ENCODE results near the gene B3GAT2. TPM values are rescaled to one million over a fixed set of nuclear protein-coding genes. Genes with fewer than 3 reads are reported as not detected.

Gene B3GAT2
- total RNA-seq, 1 experiment from 2014 or later, result 0.05 TPM

- H3K4me1 ChIP-seq (ENCODE audit: control insufficient read depth, insufficient read depth, low read length), result no peaks in the 10 kb centered on the region
- 0 out of 2 replicates have a peak, but pooled peaks cover 4% of the 10 kb centered on the region for H3K9me3 ChIP-seq (ENCODE audit: control insufficient read depth, insufficient read depth, low read depth, low read length)
- no peak for ATAC-seq
- CTCF ChIA-PET, result no interaction called here
- in situ Hi-C loops (cut with HindIII; ENCODE audit: low pct_unique_long_range_greater_than_20kb, low sequenced_read_pairs) (no loop called here), intact Hi-C loops (cut with micrococcal nuclease; ENCODE audit: unreplicated experiment) (no loop called here)
- no peaks in the 10 kb centered on the region for H3K36me3 ChIP-seq (ENCODE audit: control insufficient read depth, insufficient read depth, low read length)
- POLR2A ChIA-PET, result no interaction called here
- no peak for TF ChIP-seq TCF7L2 (IDR thresholded peaks at IDR 0.05; ENCODE audit: low read depth, low read length)
- no peak for TF ChIP-seq POLR2AphosphoS5 (IDR thresholded peaks at IDR 0.05; ENCODE audit: low read depth, low read length)
- no peak for TF ChIP-seq REST (IDR thresholded peaks at IDR 0.05; ENCODE audit: insufficient read depth in 1 of 2, low read depth in 2 of 2, low read length in 1 of 2)
- TF ChIP-seq SIN3A (IDR thresholded peaks at IDR 0.05; ENCODE audit: borderline replicate concordance, insufficient read depth, low read depth, low read length), result no peak
- TF ChIP-seq CTCF (IDR thresholded peaks at IDR 0.05), result no peak
- no peaks in the 10 kb centered on the region for H3K27me3 ChIP-seq (ENCODE audit: control insufficient read depth, insufficient read depth, low read length)
- no peak overlapping the region for H3K4me3 ChIP-seq (ENCODE audit: low read depth in 2 of 2, low read length in 2 of 2)
- no peak for DNase-seq (ENCODE audit: low read depth, low spot score)
- no peak overlapping the region for H3K27ac ChIP-seq (ENCODE audit: low read length)
- no TSS peak for BruUV-seq (replicated peaks)
Measured at GRCh38 chr6:70852667-70853246, 104.1 kb downstream of the B3GAT2 start.

GRCh38 chr6:70849348-70850069 lies 107.4 kb downstream of the B3GAT2 start:
- no TSS peak for BruUV-seq (replicated peaks)
- H3K27me3 ChIP-seq (ENCODE audit: control insufficient read depth, insufficient read depth, low read length), result no peaks in the 10 kb centered on the region
- H3K27ac ChIP-seq (ENCODE audit: low read length), result no peak overlapping the region
- H3K36me3 ChIP-seq (ENCODE audit: control insufficient read depth, insufficient read depth, low read length), result no peaks in the 10 kb centered on the region
- DNase-seq (ENCODE audit: low read depth, low spot score) (no peak), ATAC-seq (no peak)
- H3K4me3 ChIP-seq (ENCODE audit: low read depth in 2 of 2, low read length in 2 of 2), result no peak overlapping the region
- H3K4me1 ChIP-seq (ENCODE audit: control insufficient read depth, insufficient read depth, low read length), result no peaks in the 10 kb centered on the region
- ChIA-PET POLR2A (no interaction called here), CTCF (no interaction called here)
- in situ Hi-C loops (cut with HindIII; ENCODE audit: low pct_unique_long_range_greater_than_20kb, low sequenced_read_pairs), result no loop called here
- intact Hi-C loops (cut with micrococcal nuclease; ENCODE audit: unreplicated experiment), result no loop called here
- TF ChIP-seq TCF7L2 (IDR thresholded peaks at IDR 0.05; ENCODE audit: low read depth, low read length), result no peak
- no peak for TF ChIP-seq SIN3A (IDR thresholded peaks at IDR 0.05; ENCODE audit: borderline replicate concordance, insufficient read depth, low read depth, low read length)
- no peak for TF ChIP-seq POLR2AphosphoS5 (IDR thresholded peaks at IDR 0.05; ENCODE audit: low read depth, low read length)
- no peak for TF ChIP-seq REST (IDR thresholded peaks at IDR 0.05; ENCODE audit: insufficient read depth in 1 of 2, low read depth in 2 of 2, low read length in 1 of 2)
- TF ChIP-seq CTCF (IDR thresholded peaks at IDR 0.05), result no peak
- H3K9me3 ChIP-seq (ENCODE audit: control insufficient read depth, insufficient read depth, low read depth, low read length), result peaks cover 10% of the 10 kb centered on the region; the same call in 1 of the 2 replicates
